Stimulated activated CD8-positive, alpha-beta memory T cell treated with anti-CD3 and anti-CD28 coated beads, Interleukin-7, amount 100 ng/mL, for 24 hours (primary cell): ENCODE measurements around the gene SELENOI.
A peak's percentile ranks its signal among the peaks of the same experiment; 100 is the strongest.
"Not testable (repeated sequence)": the region's sequence is repeated elsewhere in the genome, so short reads cannot be mapped to it uniquely, and the experiment has no call there.

Experiments used
- DNase-seq: peaks from one replicate; pipeline ENCODE4 v3.0.0-alpha.2; 2020; ENCODE audit warnings: low read depth

Gene SELENOI

DNA sequence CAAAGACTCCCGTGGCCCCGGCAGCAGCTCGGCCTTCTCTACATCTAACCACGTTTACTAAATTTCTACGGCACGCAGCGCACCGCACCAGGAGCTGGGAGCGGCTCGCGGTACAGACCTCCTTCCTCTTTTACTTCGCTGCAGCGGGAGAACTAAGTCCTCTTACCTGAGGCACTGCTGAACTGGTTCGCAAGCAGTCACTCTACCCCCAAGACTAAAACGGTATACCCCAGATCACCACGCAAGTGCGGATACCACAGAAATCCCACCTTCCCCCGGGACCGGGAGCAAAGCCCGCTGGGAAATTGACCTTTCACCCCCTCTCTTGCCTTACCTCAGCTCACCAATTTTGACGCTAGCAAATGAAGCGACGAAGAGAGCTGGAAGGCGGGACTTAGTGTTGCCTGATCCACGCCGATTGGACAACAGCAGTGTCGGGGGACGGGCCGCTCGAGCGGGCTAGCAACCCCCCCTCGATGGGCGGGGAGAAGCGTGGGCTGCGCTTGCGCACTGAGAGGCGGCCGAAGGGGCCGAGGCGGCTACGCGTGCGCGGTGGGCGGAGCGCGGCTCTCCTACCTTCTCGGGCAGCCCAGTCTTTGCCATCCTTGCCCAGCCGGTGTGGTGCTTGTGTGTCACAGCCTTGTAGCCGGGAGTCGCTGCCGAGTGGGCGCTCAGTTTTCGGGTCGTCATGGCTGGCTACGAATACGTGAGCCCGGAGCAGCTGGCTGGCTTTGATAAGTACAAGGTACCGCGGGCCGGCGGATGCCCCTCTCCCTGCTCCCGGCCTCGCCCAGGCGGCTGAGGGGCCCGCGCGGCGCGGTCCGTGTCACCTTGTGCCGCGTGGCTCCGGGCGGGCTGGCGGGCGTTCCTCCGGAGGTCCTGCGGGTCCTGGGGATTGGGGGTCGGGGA, at the start of gene SELENOI:
Gene SELENOI (plus strand): TSS at position 599 of the 909 bp plus-strand sequence. CDS start 90 bp downstream, at position 689.
- DNase-seq, result peak; percentile 98

DNA sequence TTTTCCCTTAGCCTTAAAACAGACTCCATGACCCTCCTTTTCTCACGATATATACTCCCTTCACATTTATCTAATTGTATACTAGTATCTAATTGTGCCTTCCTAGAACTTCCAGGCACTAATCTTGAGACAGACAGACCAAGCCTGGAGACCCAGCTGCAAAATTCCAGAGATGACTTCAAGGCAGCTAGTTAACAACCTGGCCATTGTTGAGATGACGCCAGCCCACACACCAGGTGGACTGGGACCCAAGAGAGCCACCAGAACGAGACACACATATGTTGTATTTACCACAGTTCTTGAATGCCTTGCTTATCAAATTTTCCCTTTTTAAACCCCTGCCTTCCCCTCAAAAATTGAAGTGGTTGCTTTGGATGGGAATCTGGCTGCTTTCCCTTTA, 48.9 kb upstream of the SELENOI start:
- no peak for DNase-seq

DNA sequence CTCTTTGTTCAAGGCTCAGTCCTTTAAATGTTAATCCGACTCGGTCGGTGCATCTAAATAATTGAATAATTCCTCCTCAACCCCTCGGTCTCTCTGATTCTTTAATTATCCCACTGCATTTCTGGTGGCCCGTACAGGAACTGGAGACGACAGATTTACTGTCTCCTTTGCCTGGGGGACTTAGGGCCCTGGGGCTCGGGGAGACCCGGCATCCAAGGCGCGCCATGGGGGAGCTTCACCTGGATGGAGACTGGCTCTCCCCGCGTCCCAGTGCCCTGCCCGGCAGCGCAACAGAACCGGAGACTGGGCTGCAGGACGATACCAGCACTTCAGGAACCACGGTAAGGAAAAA, 47.7 kb upstream of the SELENOI start:
- no peak for DNase-seq

DNA sequence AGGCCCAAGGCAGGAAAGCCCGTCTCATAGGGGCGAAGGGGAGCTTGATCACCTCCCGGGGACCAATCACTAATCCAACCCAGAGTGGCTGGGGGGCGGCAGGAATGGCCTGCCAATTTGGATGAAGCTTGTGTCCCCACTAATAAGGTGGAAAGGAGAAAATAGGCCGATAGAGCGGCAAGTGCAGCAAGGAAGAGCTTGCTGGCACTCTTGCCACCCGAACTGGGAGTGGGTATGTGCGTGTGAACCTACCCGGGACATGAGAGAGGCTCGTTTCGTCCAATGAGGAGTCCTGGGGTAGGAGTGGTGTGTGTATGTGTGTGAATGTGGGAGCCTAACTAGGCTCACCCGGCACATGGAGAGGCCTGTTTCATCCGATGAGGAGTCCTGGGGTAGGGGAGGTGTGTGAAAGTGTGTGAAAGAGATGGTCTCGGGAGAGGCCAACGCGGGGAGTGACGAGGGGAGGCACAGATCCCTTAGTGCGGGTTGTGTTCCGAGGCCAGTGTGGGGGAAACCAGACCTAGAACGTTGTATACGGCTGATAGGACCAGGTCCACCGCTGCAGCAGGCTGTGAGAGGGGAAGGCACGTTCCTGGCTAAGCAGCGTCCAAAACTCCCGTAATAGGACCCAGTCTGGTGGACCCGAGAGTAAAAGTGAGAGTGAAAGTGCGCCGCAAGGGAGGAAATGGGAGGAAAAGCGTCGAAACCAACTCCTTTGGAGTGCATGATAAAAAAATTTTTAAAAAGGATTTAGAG, 47.1 kb upstream of the SELENOI start:
- DNase-seq, result no peak

DNA sequence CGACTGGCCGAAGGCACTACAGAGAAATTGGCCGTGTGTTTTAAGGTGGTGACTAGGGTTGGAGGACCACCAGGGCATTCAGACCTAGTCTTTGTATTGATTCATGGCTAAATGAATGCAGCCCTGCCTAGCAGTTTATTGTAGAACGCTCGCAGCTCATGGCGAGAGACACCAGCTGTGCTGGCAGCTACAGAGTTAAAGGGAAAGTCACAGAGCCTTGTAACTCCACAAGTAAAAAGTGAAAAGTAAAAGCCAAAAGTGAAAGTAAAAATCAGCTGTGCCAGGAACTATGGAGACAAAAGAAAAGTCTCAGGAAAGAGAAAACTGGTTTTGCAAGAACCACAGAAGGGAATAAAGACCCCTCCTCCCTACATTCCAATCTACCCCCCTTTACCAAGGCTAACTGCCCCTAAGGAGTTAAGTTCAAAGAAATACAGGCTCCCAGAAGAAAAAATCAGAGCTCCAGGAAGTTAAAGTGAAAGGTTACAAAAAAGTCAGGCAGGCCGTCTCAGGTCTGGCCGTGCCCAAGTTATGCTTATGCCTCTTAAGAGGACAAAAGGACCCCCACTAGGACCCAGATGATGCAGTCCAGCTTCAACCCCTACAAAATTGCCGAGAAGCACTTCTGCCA, 46.4 kb upstream of the SELENOI start:
- no peak for DNase-seq

DNA sequence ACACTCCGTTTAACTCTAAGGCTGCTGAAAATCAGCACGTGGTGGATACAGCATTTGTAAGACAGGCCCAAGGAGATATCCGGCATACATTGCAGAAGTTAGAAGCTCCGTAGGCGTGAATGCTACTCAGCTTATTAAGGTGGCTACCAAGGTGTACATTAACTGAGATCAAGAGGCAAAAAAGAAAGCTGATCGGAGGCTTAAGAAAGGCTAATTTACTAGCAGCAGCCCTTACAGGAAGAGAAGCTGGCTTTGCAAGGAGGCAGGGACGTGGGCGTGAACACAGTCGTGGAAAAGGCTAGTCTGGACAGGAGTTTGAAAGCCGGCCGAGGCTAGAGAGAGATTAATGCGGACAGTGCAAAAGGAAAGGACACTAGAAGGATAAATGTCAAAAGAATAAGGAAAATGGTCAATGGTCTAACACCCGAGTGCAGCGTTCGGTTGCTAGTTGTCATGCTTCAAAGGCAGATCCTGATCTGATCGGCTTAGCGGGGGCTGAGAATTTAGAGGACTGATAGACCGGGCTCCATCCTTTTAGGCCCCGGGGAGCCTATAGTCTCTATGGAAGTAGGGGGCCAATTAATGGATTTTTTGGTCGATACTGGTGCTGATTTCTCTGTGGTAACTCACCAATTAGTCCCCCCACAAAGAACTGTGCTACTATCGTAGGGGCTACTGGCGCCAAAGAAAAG, 45.6 kb upstream of the SELENOI start:
- DNase-seq, result no peak

- no peak for DNase-seq
Observed at GRCh38 chr2:26302846-26303245, 43.1 kb upstream of the SELENOI start.

DNA sequence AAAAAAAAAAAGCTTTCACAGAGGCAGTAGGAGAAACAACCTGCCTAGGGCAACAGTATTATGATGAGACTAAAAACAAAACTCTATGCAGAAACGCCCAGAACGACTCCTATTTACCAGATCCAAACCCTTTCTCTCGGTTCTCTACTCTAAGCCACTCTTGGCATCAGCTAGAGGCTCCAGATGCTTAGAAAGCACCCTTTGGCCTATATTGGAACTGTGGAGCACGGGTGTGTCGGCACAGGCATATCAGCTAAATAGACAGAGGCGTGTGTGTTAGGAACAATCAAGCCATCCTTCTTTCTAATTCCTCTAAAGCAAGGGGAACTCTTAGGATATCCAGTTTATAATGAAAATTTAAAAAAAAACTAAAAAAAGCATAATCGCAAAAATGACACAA, 40.8 kb upstream of the SELENOI start:
- not testable (repeated sequence) for DNase-seq

DNA sequence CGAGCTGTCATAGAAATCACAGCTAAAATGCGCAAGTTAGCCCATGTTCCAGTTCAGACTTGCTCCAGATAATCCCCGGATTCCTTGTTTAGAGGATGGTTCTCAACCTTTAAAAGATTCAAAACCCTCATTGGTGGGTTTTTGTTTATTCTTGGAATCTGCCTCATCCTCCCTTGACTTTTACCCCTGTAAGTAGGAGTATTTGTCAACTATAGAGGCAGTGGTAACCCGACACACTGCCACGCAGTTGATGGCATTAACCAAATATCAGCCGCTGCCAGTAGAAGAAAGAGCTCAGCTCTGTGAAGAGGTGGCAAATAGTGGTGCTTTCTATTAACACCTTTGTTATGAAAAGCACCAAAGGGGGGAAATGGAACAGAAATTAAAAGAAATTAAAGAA, 40.4 kb upstream of the SELENOI start:
- no peak for DNase-seq

DNA sequence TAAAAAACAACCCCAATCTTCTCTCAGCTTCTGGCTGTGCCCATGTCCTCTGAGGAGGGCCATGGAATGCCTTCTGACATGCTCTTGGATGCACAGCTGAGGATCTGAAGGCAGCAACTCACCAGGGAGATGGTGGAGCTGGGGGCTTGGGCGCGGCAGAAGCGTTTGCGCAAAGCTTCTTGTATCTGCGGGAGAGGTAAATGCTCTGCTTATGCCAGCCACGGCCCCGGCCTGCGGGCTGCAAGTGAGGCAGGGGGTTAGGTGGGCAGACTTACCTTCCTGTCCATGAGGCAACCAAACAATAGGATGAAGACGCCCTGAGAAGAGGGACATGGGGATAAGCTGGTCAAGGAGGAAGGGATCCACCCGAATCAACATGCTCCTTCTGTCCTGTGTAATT, 36.0 kb upstream of the SELENOI start:
- DNase-seq, result no peak

- DNase-seq, result no peak
Observed at GRCh38 chr2:26312471-26312870, 33.5 kb upstream of the SELENOI start.

DNA sequence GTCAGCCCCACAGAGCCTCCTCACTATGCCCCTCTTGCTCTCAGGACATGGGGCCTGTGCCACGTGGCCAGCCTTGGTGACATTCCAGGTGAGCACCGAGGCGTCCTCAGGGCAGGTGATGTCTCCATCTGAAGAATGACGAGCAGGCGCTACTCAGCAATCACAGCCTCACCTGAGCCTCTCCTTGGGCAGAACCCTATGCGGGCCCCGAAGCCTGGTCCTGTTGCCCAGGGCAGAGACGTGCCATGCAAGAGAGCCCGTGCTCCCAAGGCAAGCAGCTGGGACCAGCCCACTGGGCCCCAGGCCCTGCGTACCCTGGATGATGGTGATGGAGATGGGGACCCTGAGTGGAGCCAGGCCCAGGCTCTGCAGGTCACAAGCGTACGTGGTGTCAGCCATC, 32.5 kb upstream of the SELENOI start:
- DNase-seq, result no peak

GRCh38 chr2:26314243-26314642, 31.7 kb upstream of the SELENOI start:
- DNase-seq, result no peak

GRCh38 chr2:26316041-26316440, 29.9 kb upstream of the SELENOI start:
- no peak for DNase-seq

DNA sequence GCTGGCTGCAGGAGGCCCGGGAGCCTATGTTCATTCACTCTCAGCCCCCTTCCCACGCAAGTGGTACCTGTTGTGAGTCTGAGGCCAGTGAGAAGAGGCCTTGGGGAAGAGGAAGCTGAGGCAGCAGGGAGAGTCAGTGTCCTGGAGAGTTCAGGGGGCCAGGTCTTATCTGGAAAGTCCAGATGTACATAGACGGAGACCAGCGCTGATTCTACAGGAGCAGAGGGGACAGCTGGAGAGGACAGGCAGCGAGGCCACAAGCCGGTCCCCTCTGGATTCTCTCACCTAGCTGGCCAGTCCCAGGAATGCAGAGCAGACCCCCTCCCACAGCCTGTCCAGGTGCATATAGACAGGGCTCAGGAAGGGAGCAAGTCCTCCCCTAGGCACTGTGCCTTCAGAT, 29.1 kb upstream of the SELENOI start:
- no peak for DNase-seq

DNA sequence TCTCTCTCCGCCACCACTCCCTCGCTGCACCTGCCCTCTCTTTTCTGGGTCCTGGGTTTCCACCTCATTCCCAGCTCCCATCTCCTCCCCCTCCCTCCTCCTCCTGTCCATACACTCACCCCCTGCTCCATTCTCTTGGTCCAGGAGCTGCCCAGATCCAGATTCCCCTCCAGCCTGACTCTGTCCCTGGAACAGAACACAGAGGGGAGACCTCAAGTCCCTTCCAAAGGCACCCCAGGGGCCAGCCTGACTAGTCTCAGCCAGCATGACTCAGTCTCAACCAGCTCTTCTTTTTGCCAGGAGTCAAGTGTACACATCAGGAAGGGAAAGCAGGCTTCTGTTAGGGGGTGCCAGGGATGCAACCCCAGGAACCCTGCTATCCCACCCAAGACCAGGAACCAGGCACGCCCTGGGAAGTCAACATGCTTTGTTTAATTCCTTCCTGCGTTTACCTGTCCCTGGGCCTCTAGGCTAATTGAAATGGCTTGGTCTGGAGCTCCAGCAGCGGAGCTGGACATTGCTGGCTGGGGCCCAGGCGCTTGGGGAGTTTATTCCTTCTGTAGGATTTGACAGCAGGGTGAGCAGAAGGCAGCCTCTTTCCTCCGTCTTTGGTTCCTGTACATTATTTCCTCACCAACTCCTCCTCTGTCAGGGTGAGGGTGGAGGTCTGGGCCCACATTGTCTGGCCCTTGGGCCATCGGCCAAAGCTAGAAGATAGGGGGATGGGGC, 28.4 kb upstream of the SELENOI start:
- no peak for DNase-seq

GRCh38 chr2:26318950-26319349, 27.0 kb upstream of the SELENOI start:
- DNase-seq, result no peak

- DNase-seq, result not testable (repeated sequence)
Observed at GRCh38 chr2:26324479-26324878, 21.5 kb upstream of the SELENOI start.

DNA sequence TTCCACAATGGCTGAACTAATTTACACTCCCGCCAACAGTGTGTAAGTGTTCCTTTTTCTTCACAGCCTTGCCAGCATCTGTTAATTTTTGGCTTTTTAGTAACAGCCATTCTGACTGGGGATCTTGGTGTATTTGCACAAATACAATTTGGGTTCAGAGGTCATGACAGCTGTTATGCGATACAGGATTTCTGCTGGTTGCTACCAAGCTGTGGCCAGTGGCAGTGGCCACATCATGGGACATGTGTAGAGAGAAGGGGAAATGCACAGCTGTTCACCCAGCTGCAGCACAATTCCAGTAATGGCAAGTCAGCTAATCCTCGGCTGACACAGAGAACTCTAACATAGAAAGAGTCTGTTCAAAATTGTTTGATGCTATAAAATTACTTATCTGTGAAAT, 21.0 kb upstream of the SELENOI start:
- no peak for DNase-seq

GRCh38 chr2:26325851-26326250, 20.1 kb upstream of the SELENOI start:
- no peak for DNase-seq

DNA sequence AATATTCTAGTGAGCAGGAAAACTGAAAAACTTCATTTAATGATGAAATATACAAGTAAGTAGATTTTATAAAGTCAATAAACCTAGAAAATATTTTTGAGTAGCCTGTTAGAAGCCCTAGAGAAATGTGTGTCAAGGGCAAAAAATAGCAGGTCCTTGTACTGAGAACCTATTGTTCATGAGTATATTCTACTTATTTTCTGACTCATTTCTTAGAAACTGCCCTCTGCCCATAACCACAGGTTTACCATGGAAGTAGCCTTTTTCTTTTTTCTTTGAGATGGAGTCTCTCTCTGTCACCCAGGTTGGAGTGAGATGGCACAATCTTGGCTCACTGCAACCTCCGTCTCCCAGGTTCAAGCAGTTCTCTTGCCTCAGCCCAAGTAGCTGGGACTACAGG, 19.4 kb upstream of the SELENOI start:
- no peak for DNase-seq
